ENCODE measurements around the gene LRRC14B. TPM values are rescaled to one million over a fixed set of nuclear protein-coding genes. Genes with fewer than 3 reads are reported as not detected.

Gene LRRC14B
- total RNA-seq, 1 donor from 2014 or later: not detected

GRCh38 chr5:167982-168660, 23.2 kb upstream of the LRRC14B start:
- Mint-ChIP-seq H3K27ac (ENCODE audit: unreplicated experiment) (peak overlapping the region; percentile 98), H3K9me3 (ENCODE audit: low read depth) (no peaks in the 10 kb centered on the region), H3K27me3 (ENCODE audit: low read depth) (no peaks in the 10 kb centered on the region), H3K4me1 (ENCODE audit: low read depth) (peaks cover 33% of the 10 kb centered on the region), H3K4me3 (ENCODE audit: unreplicated experiment) (peak overlapping the region; percentile 6), H3K36me3 (ENCODE audit: low read depth) (no peaks in the 10 kb centered on the region)
- no peak for TF ChIP-seq CTCF (IDR thresholded peaks at IDR 0.05)
- DNase-seq (ENCODE audit: low spot score): peak; percentile 77

- DNase-seq (ENCODE audit: low spot score): peak; percentile 96
- Mint-ChIP-seq H3K36me3 (ENCODE audit: low read depth) (no peaks in the 10 kb centered on the region), H3K27ac (ENCODE audit: unreplicated experiment) (peak overlapping the region; percentile 98), H3K4me1 (ENCODE audit: low read depth) (peaks cover 33% of the 10 kb centered on the region), H3K27me3 (ENCODE audit: low read depth) (peaks cover 6% of the 10 kb centered on the region), H3K9me3 (ENCODE audit: low read depth) (no peaks in the 10 kb centered on the region), H3K4me3 (ENCODE audit: unreplicated experiment) (peak overlapping the region; percentile 6)
- no peak for TF ChIP-seq CTCF (IDR thresholded peaks at IDR 0.05)
These were observed 22.1 kb upstream of the LRRC14B start for GRCh38 chr5:169071-169727.

GRCh38 chr5:169728-170094, 21.6 kb upstream of the LRRC14B start:
- no peak overlapping the region for H3K4me3 Mint-ChIP-seq (ENCODE audit: unreplicated experiment)
- peaks cover 6% of the 10 kb centered on the region for H3K27me3 Mint-ChIP-seq (ENCODE audit: low read depth)

GRCh38 chr5:170971-171800, 20.1 kb upstream of the LRRC14B start:
- Mint-ChIP-seq H3K4me3 (ENCODE audit: unreplicated experiment) (no peak overlapping the region), H3K27ac (ENCODE audit: unreplicated experiment) (no peak overlapping the region), H3K36me3 (ENCODE audit: low read depth) (peaks cover 1% of the 10 kb centered on the region), H3K9me3 (ENCODE audit: low read depth) (no peaks in the 10 kb centered on the region), H3K27me3 (ENCODE audit: low read depth) (peaks cover 6% of the 10 kb centered on the region), H3K4me1 (ENCODE audit: low read depth) (peaks cover 33% of the 10 kb centered on the region)
- no peak for TF ChIP-seq CTCF (IDR thresholded peaks at IDR 0.05)
- DNase-seq (ENCODE audit: low spot score): peak; percentile 87

More at GRCh38 chr5:169728-170094, 21.6 kb upstream of the LRRC14B start:
- Mint-ChIP-seq H3K4me1 (ENCODE audit: low read depth) (peaks cover 33% of the 10 kb centered on the region), H3K27ac (ENCODE audit: unreplicated experiment) (peak overlapping the region; percentile 58), H3K36me3 (ENCODE audit: low read depth) (peaks cover 1% of the 10 kb centered on the region), H3K9me3 (ENCODE audit: low read depth) (no peaks in the 10 kb centered on the region)
- no peak for DNase-seq (ENCODE audit: low spot score)
- TF ChIP-seq CTCF (IDR thresholded peaks at IDR 0.05): no peak

GRCh38 chr5:171801-172331, 19.4 kb upstream of the LRRC14B start:
- Mint-ChIP-seq H3K27me3 (ENCODE audit: low read depth) (peaks cover 6% of the 10 kb centered on the region), H3K9me3 (ENCODE audit: low read depth) (no peaks in the 10 kb centered on the region), H3K4me1 (ENCODE audit: low read depth) (peaks cover 33% of the 10 kb centered on the region), H3K36me3 (ENCODE audit: low read depth) (peaks cover 1% of the 10 kb centered on the region), H3K4me3 (ENCODE audit: unreplicated experiment) (no peak overlapping the region), H3K27ac (ENCODE audit: unreplicated experiment) (no peak overlapping the region)
- peak; percentile 90 for DNase-seq (ENCODE audit: low spot score)
- TF ChIP-seq CTCF (IDR thresholded peaks at IDR 0.05): no peak
